Ecto neural progenitor cell (in vitro differentiated cells): ENCODE measurements around the gene UBE3B.

Source experiments
- DNase-seq: peaks from one replicate; pipeline ENCODE4 v3.0.0-alpha.2; 2018; ENCODE audit warnings: low spot score

The UBE3B gene

GRCh38 chr12:109529691-109530640 lies 52.5 kb downstream of the UBE3B start:
- DNase-seq, result no peak

GRCh38 chr12:109531411-109531810 lies 54.0 kb downstream of the UBE3B start:
- no peak for DNase-seq

GRCh38 chr12:109532721-109533486 lies 55.5 kb downstream of the UBE3B start:
- no peak for DNase-seq

GRCh38 chr12:109533487-109533740 lies 56.0 kb downstream of the UBE3B start:
- no peak for DNase-seq

- no peak for DNase-seq
Measured at GRCh38 chr12:109534456-109534855, 57.0 kb downstream of the UBE3B start.

- no peak for DNase-seq
Measured at GRCh38 chr12:109535231-109535862, 57.9 kb downstream of the UBE3B start.

GRCh38 chr12:109535863-109536250 lies 58.4 kb downstream of the UBE3B start:
- DNase-seq, result no peak

GRCh38 chr12:109537136-109537535 lies 59.7 kb downstream of the UBE3B start:
- no peak for DNase-seq

- no peak for DNase-seq
Measured at GRCh38 chr12:109538191-109538863, 60.9 kb downstream of the UBE3B start.

- DNase-seq, result no peak
Measured at GRCh38 chr12:109539508-109539907, 62.1 kb downstream of the UBE3B start.

- no peak for DNase-seq
Measured at GRCh38 chr12:109540526-109541412, 63.3 kb downstream of the UBE3B start.

- no peak for DNase-seq
Measured at GRCh38 chr12:109541413-109541726, 63.9 kb downstream of the UBE3B start.

GRCh38 chr12:109542014-109542413 lies 64.6 kb downstream of the UBE3B start:
- DNase-seq, result no peak

GRCh38 chr12:109542876-109543275 lies 65.4 kb downstream of the UBE3B start:
- no peak for DNase-seq

- DNase-seq, result no peak
Measured at GRCh38 chr12:109544955-109545531, 67.6 kb downstream of the UBE3B start.

- no peak for DNase-seq
Measured at GRCh38 chr12:109545826-109546225, 68.4 kb downstream of the UBE3B start.

- DNase-seq, result no peak
Measured at GRCh38 chr12:109547286-109547685, 69.9 kb downstream of the UBE3B start.

- DNase-seq, result no peak
Measured at GRCh38 chr12:109548258-109548657, 70.8 kb downstream of the UBE3B start.

GRCh38 chr12:109549613-109550270 lies 72.3 kb downstream of the UBE3B start:
- no peak for DNase-seq

GRCh38 chr12:109550281-109550680 lies 72.8 kb downstream of the UBE3B start:
- DNase-seq, result no peak

GRCh38 chr12:109551108-109551507 lies 73.7 kb downstream of the UBE3B start:
- DNase-seq, result no peak
